ENCODE data around the gene BAG2.

Gene BAG2

DNA sequence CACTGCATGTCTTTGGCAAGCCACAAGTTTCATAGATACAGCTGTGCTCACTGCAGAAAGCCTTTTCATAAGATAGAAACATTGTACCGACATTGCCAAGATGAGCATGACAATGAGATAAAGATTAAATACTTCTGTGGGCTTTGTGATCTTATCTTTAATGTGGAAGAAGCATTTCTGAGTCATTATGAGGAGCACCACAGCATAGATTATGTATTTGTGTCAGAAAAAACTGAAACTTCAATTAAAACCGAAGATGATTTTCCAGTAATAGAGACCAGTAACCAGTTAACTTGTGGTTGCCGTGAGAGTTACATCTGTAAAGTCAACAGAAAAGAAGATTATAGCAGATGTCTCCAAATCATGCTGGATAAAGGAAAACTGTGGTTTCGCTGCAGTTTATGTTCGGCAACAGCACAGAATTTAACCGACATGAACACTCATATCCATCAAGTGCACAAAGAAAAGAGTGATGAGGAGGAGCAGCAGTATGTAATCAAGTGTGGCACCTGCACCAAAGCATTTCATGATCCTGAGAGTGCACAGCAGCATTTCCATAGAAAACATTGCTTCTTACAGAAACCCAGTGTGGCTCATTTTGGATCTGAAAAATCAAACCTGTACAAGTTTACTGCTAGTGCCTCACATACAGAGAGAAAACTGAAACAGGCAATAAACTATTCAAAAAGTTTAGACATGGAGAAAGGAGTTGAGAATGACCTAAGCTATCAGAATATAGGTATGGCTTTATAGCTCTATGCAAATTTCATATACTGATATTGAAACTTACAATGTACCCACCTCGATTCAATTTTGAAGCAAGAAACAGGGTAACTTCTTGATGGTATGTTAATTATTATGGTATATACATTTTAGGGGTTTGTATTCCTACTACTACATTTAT, 23.9 kb upstream of the BAG2 start:
- Histone ChIP-seq H3K9me3 (no peaks in the 10 kb centered on the region), H3K27me3 (no peaks in the 10 kb centered on the region), H3K4me1 (no peaks in the 10 kb centered on the region), H3K4me3 (ENCODE audit: low read depth, low read length) (no peak overlapping the region), H3K36me3 (peaks cover 24% of the 10 kb centered on the region)
- no peak for DNase-seq
- TF ChIP-seq, protein P1, sequence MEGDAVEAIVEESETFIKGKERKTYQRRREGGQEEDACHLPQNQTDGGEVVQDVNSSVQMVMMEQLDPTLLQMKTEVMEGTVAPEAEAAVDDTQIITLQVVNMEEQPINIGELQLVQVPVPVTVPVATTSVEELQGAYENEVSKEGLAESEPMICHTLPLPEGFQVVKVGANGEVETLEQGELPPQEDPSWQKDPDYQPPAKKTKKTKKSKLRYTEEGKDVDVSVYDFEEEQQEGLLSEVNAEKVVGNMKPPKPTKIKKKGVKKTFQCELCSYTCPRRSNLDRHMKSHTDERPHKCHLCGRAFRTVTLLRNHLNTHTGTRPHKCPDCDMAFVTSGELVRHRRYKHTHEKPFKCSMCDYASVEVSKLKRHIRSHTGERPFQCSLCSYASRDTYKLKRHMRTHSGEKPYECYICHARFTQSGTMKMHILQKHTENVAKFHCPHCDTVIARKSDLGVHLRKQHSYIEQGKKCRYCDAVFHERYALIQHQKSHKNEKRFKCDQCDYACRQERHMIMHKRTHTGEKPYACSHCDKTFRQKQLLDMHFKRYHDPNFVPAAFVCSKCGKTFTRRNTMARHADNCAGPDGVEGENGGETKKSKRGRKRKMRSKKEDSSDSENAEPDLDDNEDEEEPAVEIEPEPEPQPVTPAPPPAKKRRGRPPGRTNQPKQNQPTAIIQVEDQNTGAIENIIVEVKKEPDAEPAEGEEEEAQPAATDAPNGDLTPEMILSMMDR (IDR thresholded peaks at IDR 0.05; ENCODE audit: low read depth, low read length) = no peak

DNA sequence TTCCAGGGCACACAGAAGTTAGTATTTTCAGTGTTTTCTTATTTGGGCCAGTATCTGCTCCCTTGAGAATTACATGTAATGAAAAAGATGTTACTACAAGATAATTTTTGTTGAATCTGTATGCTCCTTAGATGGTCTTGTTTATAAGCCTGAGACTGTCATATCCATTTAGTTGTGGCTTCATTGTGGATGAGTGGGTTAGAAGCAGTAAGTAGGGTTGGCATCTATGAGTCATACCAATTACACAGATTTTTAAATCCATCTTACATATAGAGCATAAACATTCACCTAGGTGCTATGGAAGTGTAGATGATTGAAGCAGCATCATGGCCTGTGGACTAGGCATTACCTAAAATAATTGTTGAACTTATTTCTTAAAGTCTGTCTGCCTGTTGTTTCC, 13.5 kb upstream of the BAG2 start:
- TF ChIP-seq, protein P1 (IDR thresholded peaks at IDR 0.05; ENCODE audit: low read depth, low read length) = no peak
- DNase-seq = no peak
- Histone ChIP-seq H3K36me3 (peaks cover 15% of the 10 kb centered on the region), H3K9me3 (no peaks in the 10 kb centered on the region), H3K27me3 (no peaks in the 10 kb centered on the region), H3K4me3 (ENCODE audit: low read depth, low read length) (no peak overlapping the region), H3K4me1 (no peaks in the 10 kb centered on the region)

- H3K4me1 ChIP-seq = no peaks in the 10 kb centered on the region
- H3K27me3 ChIP-seq = no peaks in the 10 kb centered on the region
- TF ChIP-seq, protein P1 (IDR thresholded peaks at IDR 0.05; ENCODE audit: low read depth, low read length) = no peak
- no peak for DNase-seq
- peaks cover 12% of the 10 kb centered on the region for H3K36me3 ChIP-seq
- no peaks in the 10 kb centered on the region for H3K9me3 ChIP-seq
- no peak overlapping the region for H3K4me3 ChIP-seq (ENCODE audit: low read depth, low read length)
These were observed 13.0 kb upstream of the BAG2 start for GRCh38 chr6:57159127-57159526.

DNA sequence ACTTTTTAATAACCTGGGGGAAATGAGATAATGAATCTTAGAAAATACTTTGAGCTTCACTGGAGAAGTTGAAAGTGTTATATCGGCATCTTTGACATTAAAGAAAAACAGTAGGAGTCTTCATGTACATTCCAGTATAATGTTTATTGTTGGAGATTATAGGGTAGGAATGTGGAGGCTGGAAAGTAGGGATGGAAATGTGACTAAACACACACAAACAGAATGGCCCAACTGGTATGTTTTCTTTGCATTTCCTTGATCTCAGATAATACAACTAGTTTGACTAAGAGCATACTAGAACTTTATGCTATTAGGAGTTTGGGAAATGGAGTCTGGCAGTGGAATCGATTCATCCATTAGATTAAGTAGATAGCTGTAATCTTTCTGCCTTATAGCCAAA, 10.1 kb upstream of the BAG2 start:
- no peak overlapping the region for H3K4me3 ChIP-seq (ENCODE audit: low read depth, low read length)
- DNase-seq = no peak
- no peaks in the 10 kb centered on the region for H3K4me1 ChIP-seq
- H3K36me3 ChIP-seq = peaks cover 6% of the 10 kb centered on the region
- no peaks in the 10 kb centered on the region for H3K9me3 ChIP-seq
- TF ChIP-seq, protein P1 (IDR thresholded peaks at IDR 0.05; ENCODE audit: low read depth, low read length) = no peak
- no peaks in the 10 kb centered on the region for H3K27me3 ChIP-seq

DNA sequence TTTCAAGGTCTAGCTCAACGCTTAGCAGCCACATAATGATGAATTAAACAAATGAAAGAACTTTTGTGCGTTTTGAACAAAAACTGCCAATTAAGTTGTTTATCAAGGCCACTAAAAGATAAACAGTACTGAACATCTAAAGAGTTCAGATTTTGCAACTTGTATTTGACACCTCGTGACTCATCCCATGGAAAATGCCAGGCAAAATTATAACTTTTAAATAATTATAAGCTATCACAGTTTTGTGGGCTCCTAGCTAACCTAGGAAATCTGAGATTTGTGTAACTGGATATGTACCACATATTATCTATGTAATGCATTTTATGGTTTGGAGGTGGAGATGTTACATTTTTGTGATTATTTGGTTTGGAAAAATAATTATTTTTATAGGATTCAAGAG, 9.6 kb upstream of the BAG2 start:
- DNase-seq = no peak
- Histone ChIP-seq H3K36me3 (peaks cover 8% of the 10 kb centered on the region), H3K27me3 (no peaks in the 10 kb centered on the region), H3K9me3 (no peaks in the 10 kb centered on the region), H3K4me3 (ENCODE audit: low read depth, low read length) (no peak overlapping the region), H3K4me1 (no peaks in the 10 kb centered on the region)
- TF ChIP-seq, protein P1 (IDR thresholded peaks at IDR 0.05; ENCODE audit: low read depth, low read length) = no peak

GRCh38 chr6:57163956-57164355, 8.2 kb upstream of the BAG2 start:
- Histone ChIP-seq H3K4me1 (no peaks in the 10 kb centered on the region), H3K9me3 (no peaks in the 10 kb centered on the region), H3K27me3 (no peaks in the 10 kb centered on the region), H3K36me3 (peaks cover 6% of the 10 kb centered on the region), H3K4me3 (ENCODE audit: low read depth, low read length) (no peak overlapping the region)
- TF ChIP-seq, protein P1 (IDR thresholded peaks at IDR 0.05; ENCODE audit: low read depth, low read length) = no peak
- DNase-seq = no peak
